A673 (cell line): ENCODE data around the gene PELI3. TPM values are rescaled to one million over a fixed set of nuclear protein-coding genes. Genes with fewer than 3 reads are reported as not detected.

ENCODE experiments used
- BruUV-seq: library from RNA; stranded (reverse); fragments of 400-500 nt; replicated peaks from 2 replicates; lab custom pipeline; 2021; lab: Mats Ljungman, UMichigan
- CTCF ChIA-PET: fragments of 300-600 bp; sonication (Branson Sonifier 250); formaldehyde crosslinking; loops from one replicate; lab custom pipeline; 2022; ENCODE audit warnings: antibody characterized with exemption; lab: Charles Lee
- POLR2A ChIA-PET: fragments of 300-600 bp; sonication (Branson Sonifier 250); formaldehyde crosslinking; loops from one replicate; lab custom pipeline; 2022; ENCODE audit warnings: antibody characterized with exemption; ENCODE audit not compliant: low non-redundant PET; lab: Charles Lee
- DNase-seq: peaks from one replicate; pipeline ENCODE4 v3.0.0-alpha.2; 2015; ENCODE audit warnings: low spot score
- H3K27ac ChIP-seq: fragments of 200-600 bp; sonication (generic); 2 replicates; pipeline ENCODE4 v1.5.1; 2016; ENCODE audit warnings: mixed run types, low read depth, mild to moderate bottlenecking, mixed read lengths, antibody characterized with exemption, low read length; ENCODE audit not compliant: poor library complexity, severe bottlenecking
- H3K27me3 ChIP-seq: fragments of 200-600 bp; sonication (generic); replicated peaks from 2 replicates; pipeline ENCODE4 v1.6.1; 2017; ENCODE audit warnings: mixed run types, low read depth, mild to moderate bottlenecking, mixed read lengths, antibody characterized with exemption, low read length; ENCODE audit not compliant: insufficient read depth, poor library complexity
- H3K36me3 ChIP-seq: fragments of 200-600 bp; sonication (generic); 2 replicates; pipeline ENCODE4 v1.6.1; 2016; ENCODE audit warnings: mixed run types, mild to moderate bottlenecking, mixed read lengths, antibody characterized with exemption, low read length; ENCODE audit not compliant: insufficient read depth, poor library complexity, severe bottlenecking
- H3K4me1 ChIP-seq: fragments of 200-600 bp; sonication (generic); 2 replicates; pipeline ENCODE4 v1.6.1; 2017; ENCODE audit warnings: mixed run types, mild to moderate bottlenecking, mixed read lengths, antibody characterized with exemption, low read length; ENCODE audit not compliant: insufficient read depth, poor library complexity, severe bottlenecking
- H3K4me3 ChIP-seq: fragments of 200-600 bp; sonication (generic); 2 replicates; pipeline ENCODE4 v1.5.1; 2016; ENCODE audit warnings: low read depth, mixed run types, mild to moderate bottlenecking, mixed read lengths, low read length; ENCODE audit not compliant: poor library complexity, severe bottlenecking
- H3K9me3 ChIP-seq: fragments of 200-600 bp; sonication (generic); 2 replicates; pipeline ENCODE4 v1.6.1; 2016; ENCODE audit warnings: mixed run types, low read depth, mild to moderate bottlenecking, mixed read lengths, antibody characterized with exemption, low read length; ENCODE audit not compliant: poor library complexity, severe bottlenecking
- CTCF ChIP-seq: fragments of 300-800, 200-600 bp; sonication (generic); conservative IDR thresholded peaks from 2 replicates; pipeline ENCODE4 v1.5.1; 2017; ENCODE audit warnings: low read depth, mild to moderate bottlenecking, antibody characterized with exemption, low read length, moderate library complexity, mixed read lengths
- EZH2 ChIP-seq: fragments of 200-600 bp; sonication (generic); IDR thresholded peaks from 2 replicates; pipeline ENCODE4 v1.6.1; 2017; ENCODE audit warnings: borderline replicate concordance, low read depth, mild to moderate bottlenecking, mixed read lengths, antibody characterized with exemption, low read length; ENCODE audit not compliant: poor library complexity, severe bottlenecking
- intact Hi-C: fragments of 100-400 bp; cut with micrococcal nuclease; formaldehyde crosslinking; loops from one replicate; pipeline ENCODE4 v1.10.0; 2022; ENCODE audit not compliant: unreplicated experiment
- total RNA-seq: library from RNA; stranded (reverse); gene quantifications from 2 replicates; pipeline ENCODE4 v1.2.3, GENCODE V29; 2021

Gene PELI3
- total RNA-seq, 1 experiment from 2014 or later: 15.4 TPM

DNA sequence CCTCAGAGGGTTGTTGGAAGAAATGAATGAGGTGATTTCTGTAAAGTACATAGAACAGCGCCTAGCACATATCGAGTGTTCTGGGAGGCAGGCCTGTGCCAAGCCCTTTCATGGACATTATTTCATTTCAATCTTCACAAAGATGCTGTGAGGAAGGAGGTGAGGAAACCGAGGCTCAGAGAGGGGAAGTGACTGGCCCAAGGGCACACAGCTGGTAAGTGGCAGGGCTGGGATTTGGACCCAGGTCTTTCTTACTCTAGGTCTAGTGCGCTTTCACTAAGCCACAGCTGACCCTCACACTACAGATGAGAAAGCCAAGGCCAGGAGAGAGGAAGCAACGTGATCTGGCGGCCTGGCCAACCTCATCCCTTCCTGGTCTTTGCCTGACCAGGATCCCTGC is 2.0 kb downstream of the PELI3 start:
- Histone ChIP-seq H3K27ac (no peak overlapping the region), H3K4me1 (no peaks in the 10 kb centered on the region), H3K9me3 (no peaks in the 10 kb centered on the region), H3K27me3 (no peaks in the 10 kb centered on the region), H3K4me3 (no peak overlapping the region), H3K36me3 (peaks cover 5% of the 10 kb centered on the region)
- DNase-seq: no peak
- POLR2A ChIA-PET: no interaction called here
- intact Hi-C loops: no loop called here
- CTCF ChIA-PET: no interaction called here
- TF ChIP-seq CTCF (no peak), EZH2 (no peak)
- TSS peak; percentile 38 for BruUV-seq

- no peak for DNase-seq
- POLR2A ChIA-PET: no interaction called here
- peaks cover 13% of the 10 kb centered on the region for H3K36me3 ChIP-seq
These were observed 2.7 kb downstream of the PELI3 start for GRCh38 chr11:66469441-66469840.

GRCh38 chr11:66470015-66470414 is 3.3 kb downstream of the PELI3 start:
- Histone ChIP-seq H3K4me1 (no peaks in the 10 kb centered on the region), H3K27me3 (no peaks in the 10 kb centered on the region), H3K36me3 (peaks cover 13% of the 10 kb centered on the region), H3K27ac (no peak overlapping the region), H3K4me3 (no peak overlapping the region), H3K9me3 (no peaks in the 10 kb centered on the region)
- CTCF ChIA-PET: no interaction called here
- POLR2A ChIA-PET: interaction anchor here (0.6 kb wide), 1 partner anchor 16 kb away, joined by 5 read pairs; no protein-coding TSS in a partner anchor
- intact Hi-C loops: no loop called here
- DNase-seq: peak; percentile 31
- TF ChIP-seq EZH2 (no peak), CTCF (no peak)
- no TSS peak for BruUV-seq

More at GRCh38 chr11:66469441-66469840, 2.7 kb downstream of the PELI3 start:
- no peaks in the 10 kb centered on the region for H3K4me1 ChIP-seq
- BruUV-seq: no TSS peak
- CTCF ChIA-PET: no interaction called here
- no peaks in the 10 kb centered on the region for H3K27me3 ChIP-seq
- no peak for TF ChIP-seq CTCF
- TF ChIP-seq EZH2: no peak
- intact Hi-C loops: no loop called here
- no peak overlapping the region for H3K4me3 ChIP-seq
- no peak overlapping the region for H3K27ac ChIP-seq
- no peaks in the 10 kb centered on the region for H3K9me3 ChIP-seq
